ENCODE measurements around the gene PRSS27.
A peak's percentile ranks its signal among the peaks of the same experiment; 100 is the strongest.
"Not testable (repeated sequence)": the region's sequence is repeated elsewhere in the genome, so short reads cannot be mapped to it uniquely, and the experiment has no call there.

The PRSS27 gene

GRCh38 chr16:2724816-2725348, 4.9 kb upstream of the PRSS27 start:
- no peak for DNase-seq (ENCODE audit: low spot score)

- DNase-seq (ENCODE audit: low spot score), result no peak
Measured at GRCh38 chr16:2724088-2724676, 4.2 kb upstream of the PRSS27 start.

- not testable (repeated sequence) for DNase-seq (ENCODE audit: low spot score)
Measured at GRCh38 chr16:2721634-2722173, 1.7 kb upstream of the PRSS27 start.

- DNase-seq (ENCODE audit: low spot score), result peak; percentile 85
Measured at GRCh38 chr16:2720719-2721633, 952 bp upstream of the PRSS27 start.

GRCh38 chr16:2719328-2720063, 528 bp downstream of the PRSS27 start:
- DNase-seq (ENCODE audit: low spot score), result no peak

GRCh38 chr16:2717383-2718263, 2.4 kb downstream of the PRSS27 start:
- DNase-seq (ENCODE audit: low spot score), result no peak

- DNase-seq (ENCODE audit: low spot score), result no peak
Measured at GRCh38 chr16:2716948-2717347, 3.1 kb downstream of the PRSS27 start.

GRCh38 chr16:2715966-2716885, 3.8 kb downstream of the PRSS27 start:
- DNase-seq (ENCODE audit: low spot score), result no peak

- peak; percentile 79 for DNase-seq (ENCODE audit: low spot score)
Measured at GRCh38 chr16:2715519-2715918, 4.5 kb downstream of the PRSS27 start.

- DNase-seq (ENCODE audit: low spot score), result no peak
Measured at GRCh38 chr16:2715064-2715463, 5.0 kb downstream of the PRSS27 start.

- no peak for DNase-seq (ENCODE audit: low spot score)
Measured at GRCh38 chr16:2713985-2714774, 5.8 kb downstream of the PRSS27 start.

- DNase-seq (ENCODE audit: low spot score), result no peak
Measured at GRCh38 chr16:2713523-2713922, 6.5 kb downstream of the PRSS27 start.

- no peak for DNase-seq (ENCODE audit: low spot score)
Measured at GRCh38 chr16:2712546-2712945, 7.5 kb downstream of the PRSS27 start.

- no peak for DNase-seq (ENCODE audit: low spot score)
Measured at GRCh38 chr16:2712063-2712441, 8.0 kb downstream of the PRSS27 start.

GRCh38 chr16:2711370-2712062, 8.5 kb downstream of the PRSS27 start:
- DNase-seq (ENCODE audit: low spot score), result no peak

- no peak for DNase-seq (ENCODE audit: low spot score)
Measured at GRCh38 chr16:2710711-2711231, 9.3 kb downstream of the PRSS27 start.

GRCh38 chr16:2710021-2710710, 9.9 kb downstream of the PRSS27 start:
- DNase-seq (ENCODE audit: low spot score), result no peak

GRCh38 chr16:2709588-2709984, 10.4 kb downstream of the PRSS27 start:
- no peak for DNase-seq (ENCODE audit: low spot score)
